T-helper 1 cell treated with Interleukin-12 subunit alpha and Interleukin-12 subunit beta and Interleukin-4 antibody, amounts not matched to agents 30 ng/mL and 1 ng/mL, for 36 hours (primary cell): ENCODE data around the gene COL25A1. TPM values are rescaled to one million over a fixed set of nuclear protein-coding genes. Genes with fewer than 3 reads are reported as not detected.
"Not testable (repeated sequence)": the region's sequence is repeated elsewhere in the genome, so short reads cannot be mapped to it uniquely, and the experiment has no call there.

Experiments used
- intact Hi-C: fragments of 100-400 bp; cut with micrococcal nuclease; formaldehyde crosslinking; loops from one replicate; pipeline ENCODE4 v1.15.1; 2024
- total RNA-seq: library from RNA; stranded (reverse); gene quantifications from 2 replicates; pipeline ENCODE4 v1.2.3, GENCODE V29; 2022

COL25A1 gene
- total RNA-seq, 1 donor from 2014 or later = not detected

GRCh38 chr4:109065006-109065405 is 237.5 kb downstream of the COL25A1 start:
- intact Hi-C loops = no loop called here

GRCh38 chr4:109053257-109053656 is 249.2 kb downstream of the COL25A1 start:
- intact Hi-C loops = no loop called here

GRCh38 chr4:109052821-109053220 is 249.6 kb downstream of the COL25A1 start:
- intact Hi-C loops = no loop called here

GRCh38 chr4:109051054-109051453 is 251.4 kb downstream of the COL25A1 start:
- intact Hi-C loops = no loop called here

- intact Hi-C loops = no loop called here
Measured at GRCh38 chr4:109049926-109050325, 252.5 kb downstream of the COL25A1 start.

- intact Hi-C loops = no loop called here
Measured at GRCh38 chr4:109046471-109047201, 255.8 kb downstream of the COL25A1 start.

GRCh38 chr4:109044431-109044830 is 258.0 kb downstream of the COL25A1 start:
- intact Hi-C loops = no loop called here

- intact Hi-C loops = no loop called here
Measured at GRCh38 chr4:109043286-109043685, 259.2 kb downstream of the COL25A1 start.

GRCh38 chr4:109041463-109042360 is 260.7 kb downstream of the COL25A1 start:
- intact Hi-C loops = no loop called here

- intact Hi-C loops = no loop called here
Measured at GRCh38 chr4:109040441-109040840, 262.0 kb downstream of the COL25A1 start.

GRCh38 chr4:109037026-109037425 is 265.4 kb downstream of the COL25A1 start:
- intact Hi-C loops = no loop called here

- intact Hi-C loops = no loop called here
Measured at GRCh38 chr4:109033993-109034392, 268.5 kb downstream of the COL25A1 start.

GRCh38 chr4:109032671-109033070 is 269.8 kb downstream of the COL25A1 start:
- intact Hi-C loops = no loop called here

GRCh38 chr4:109029987-109030386 is 272.5 kb downstream of the COL25A1 start:
- intact Hi-C loops = no loop called here

GRCh38 chr4:109027016-109027500 is 275.4 kb downstream of the COL25A1 start:
- intact Hi-C loops = no loop called here

- intact Hi-C loops = no loop called here
Measured at GRCh38 chr4:109026588-109026987, 275.9 kb downstream of the COL25A1 start.

GRCh38 chr4:109025471-109026076 is 276.9 kb downstream of the COL25A1 start:
- intact Hi-C loops = no loop called here

- intact Hi-C loops = no loop called here
Measured at GRCh38 chr4:109022961-109023360, 279.5 kb downstream of the COL25A1 start.

GRCh38 chr4:109021630-109022029 is 280.8 kb downstream of the COL25A1 start:
- intact Hi-C loops = not testable (repeated sequence)

- intact Hi-C loops = no loop called here
Measured at GRCh38 chr4:109020861-109021260, 281.6 kb downstream of the COL25A1 start.

- intact Hi-C loops = no loop called here
Measured at GRCh38 chr4:109016200-109016599, 286.3 kb downstream of the COL25A1 start.

GRCh38 chr4:109015413-109015810 is 287.0 kb downstream of the COL25A1 start:
- intact Hi-C loops = no loop called here
